Measurements from ENCODE around the gene CAPN13. TPM values are rescaled to one million over a fixed set of nuclear protein-coding genes. Genes with fewer than 3 reads are reported as not detected.

Gene CAPN13
- total and polyA plus RNA-seq, 2 donors (not counting 3 experiments of a cell fraction or from before 2014, with no cell fraction given): not detected

DNA sequence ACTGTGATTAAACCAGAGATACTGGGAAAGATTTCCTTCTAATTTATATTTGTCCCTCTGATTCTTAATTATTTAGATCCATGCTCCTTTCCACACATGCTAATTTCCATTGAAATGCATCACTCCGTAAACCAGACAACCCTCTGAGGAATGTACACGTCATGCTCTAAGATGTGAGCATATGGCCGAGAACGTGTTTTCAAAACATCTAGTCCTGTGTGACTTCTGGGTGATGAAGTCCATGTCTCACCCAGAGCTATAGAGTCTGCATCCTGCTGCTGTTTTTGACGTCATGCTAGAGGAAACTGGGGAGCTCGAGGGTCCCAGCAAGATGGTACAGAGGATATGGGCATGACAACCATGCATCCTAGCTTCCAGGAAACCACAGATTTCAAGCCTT, 53.6 kb downstream of the CAPN13 start:
- Histone ChIP-seq H3K79me2 (ENCODE audit: control insufficient read depth, insufficient read depth, low read length) (no peaks in the 10 kb centered on the region), H3K27ac (ENCODE audit: insufficient read depth, low read depth, low read length) (no peak overlapping the region), H3K9ac (replicated peaks; ENCODE audit: extremely low read depth, insufficient read depth, low read length) (no peak overlapping the region), H3K36me3 (ENCODE audit: control insufficient read depth in 2 of 2, extremely low read depth in 1 of 2, insufficient read depth in 2 of 2, low read length in 2 of 2) (no peaks in the 10 kb centered on the region), H3K9me1 (replicated peaks; ENCODE audit: control insufficient read depth, extremely low read depth, insufficient read depth, low read length) (no peaks in the 10 kb centered on the region), H3K9me3 (replicated peaks; ENCODE audit: control insufficient read depth, insufficient read depth, low read length) (no peaks in the 10 kb centered on the region), H3K4me1 (ENCODE audit: control insufficient read depth, extremely low read depth, insufficient read depth, low read length) (no peaks in the 10 kb centered on the region), H2AFZ (ENCODE audit: low read depth, low read length) (no peak overlapping the region), H3K4me3 (replicated peaks in 1 of 3; ENCODE audit: insufficient read depth in 1 of 3, low read depth in 1 of 3, low read length in 3 of 3) (no peak overlapping the region), H4K20me1 (replicated peaks; ENCODE audit: control insufficient read depth, extremely low read depth, insufficient read depth, low read length) (no peaks in the 10 kb centered on the region), H3K27me3 (ENCODE audit: control insufficient read depth in 2 of 2, insufficient read depth in 2 of 2, low read length in 2 of 2) (no peaks in the 10 kb centered on the region), H3K4me2 (ENCODE audit: insufficient read depth, low read length) (no peak overlapping the region)
- FAIRE-seq (no peak), DNase-seq (ENCODE audit: low read depth, low spot score) (no peak)
- intact Hi-C loops (cut with micrococcal nuclease): no loop called here
- no peak for TF ChIP-seq POLR2A (IDR thresholded peaks at IDR 0.05; ENCODE audit: low read depth, low read length)
- TF ChIP-seq, protein P1, sequence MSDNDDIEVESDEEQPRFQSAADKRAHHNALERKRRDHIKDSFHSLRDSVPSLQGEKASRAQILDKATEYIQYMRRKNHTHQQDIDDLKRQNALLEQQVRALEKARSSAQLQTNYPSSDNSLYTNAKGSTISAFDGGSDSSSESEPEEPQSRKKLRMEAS (IDR thresholded peaks at IDR 0.05; ENCODE audit: insufficient read depth, insufficient read length): no peak
- no peak for TF ChIP-seq GATA2 (IDR thresholded peaks at IDR 0.05; ENCODE audit: insufficient read depth, insufficient read length, low read depth, low read length)
- TF ChIP-seq, protein P2, sequence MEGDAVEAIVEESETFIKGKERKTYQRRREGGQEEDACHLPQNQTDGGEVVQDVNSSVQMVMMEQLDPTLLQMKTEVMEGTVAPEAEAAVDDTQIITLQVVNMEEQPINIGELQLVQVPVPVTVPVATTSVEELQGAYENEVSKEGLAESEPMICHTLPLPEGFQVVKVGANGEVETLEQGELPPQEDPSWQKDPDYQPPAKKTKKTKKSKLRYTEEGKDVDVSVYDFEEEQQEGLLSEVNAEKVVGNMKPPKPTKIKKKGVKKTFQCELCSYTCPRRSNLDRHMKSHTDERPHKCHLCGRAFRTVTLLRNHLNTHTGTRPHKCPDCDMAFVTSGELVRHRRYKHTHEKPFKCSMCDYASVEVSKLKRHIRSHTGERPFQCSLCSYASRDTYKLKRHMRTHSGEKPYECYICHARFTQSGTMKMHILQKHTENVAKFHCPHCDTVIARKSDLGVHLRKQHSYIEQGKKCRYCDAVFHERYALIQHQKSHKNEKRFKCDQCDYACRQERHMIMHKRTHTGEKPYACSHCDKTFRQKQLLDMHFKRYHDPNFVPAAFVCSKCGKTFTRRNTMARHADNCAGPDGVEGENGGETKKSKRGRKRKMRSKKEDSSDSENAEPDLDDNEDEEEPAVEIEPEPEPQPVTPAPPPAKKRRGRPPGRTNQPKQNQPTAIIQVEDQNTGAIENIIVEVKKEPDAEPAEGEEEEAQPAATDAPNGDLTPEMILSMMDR (IDR thresholded peaks at IDR 0.05; ENCODE audit: extremely low read depth in 1 of 2, insufficient read depth in 1 of 2, low read depth in 1 of 2, low read length in 2 of 2): no peak
- no peak for TF ChIP-seq POLR2AphosphoS5 (IDR thresholded peaks at IDR 0.05; ENCODE audit: insufficient read depth, low read depth, low read length)
- TF ChIP-seq FOS (IDR thresholded peaks at IDR 0.05; ENCODE audit: borderline replicate concordance, insufficient read depth, low read length): no peak
- TF ChIP-seq EZH2 (IDR thresholded peaks at IDR 0.05; ENCODE audit: borderline replicate concordance, low read depth, low read length, severe bottlenecking): no peak
- TF ChIP-seq MYC (IDR thresholded peaks at IDR 0.05; ENCODE audit: low read depth, low read length): no peak
- no peak for TF ChIP-seq JUN (IDR thresholded peaks at IDR 0.05; ENCODE audit: borderline replicate concordance, insufficient read depth, insufficient read length, low read depth)
- dilution Hi-C loops (cut with MboI; ENCODE audit: extremely low pct_ligation_motif_present, low sequenced_read_pairs): no loop called here
- CTCF ChIA-PET: no interaction called here
- POLR2A ChIA-PET: no interaction called here
- BruUV-seq (replicated peaks): no TSS peak

Measured in endothelial cell of umbilical vein (primary cell).